Left lung (tissue), 10 donors: ENCODE measurements around the gene YDJC. TPM values are rescaled to one million over a fixed set of nuclear protein-coding genes. Genes with fewer than 3 reads are reported as not detected.

ENCODE experiments used
- ATAC-seq: fragments of 200-7000 bp; cut with Tn5 transposase; one replicate; pipeline ENCODE4 v1.9.1; 2020; ENCODE audit warnings: moderate library complexity
- DNase-seq, 4 donors: peaks; one replicate each; pipeline ENCODE4 v3.0.0-alpha.2; 2013 to 2020
- H3K27ac ChIP-seq, 2 donors: fragments of 200-600 bp; sonication (generic) in 1 of 2; one replicate each; pipeline versions ENCODE4 v1.5.0 to v1.8.0; 2020 to 2021
- H3K27me3 ChIP-seq, 2 donors: fragments of 200-600 bp; sonication (generic) in 1 of 2; one replicate each; pipeline versions ENCODE4 v1.5.0 to v1.8.0; 2020 to 2021
- H3K36me3 ChIP-seq, 2 donors: fragments of 200-600 bp; sonication (generic) in 1 of 2; one replicate each; pipeline versions ENCODE4 v1.5.0 to v1.8.0; 2020 to 2021
- H3K4me1 ChIP-seq, 2 donors: fragments of 200-600 bp; one replicate each; pipeline ENCODE4 v1.8.0; 2021
- H3K4me3 ChIP-seq, 2 donors: fragments of 200-600 bp; sonication (generic) in 1 of 2; one replicate each; pipeline versions ENCODE4 v1.5.0 to v1.8.0; 2020 to 2021; ENCODE audit warnings: mild to moderate bottlenecking in 1 of 2
- H3K9me3 ChIP-seq, 2 donors: fragments of 200-600 bp; sonication (generic) in 1 of 2; one replicate each; pipeline versions ENCODE4 v1.5.0 to v1.8.0; 2020 to 2021
- CTCF ChIP-seq, 2 donors: fragments of 200-600 bp; sonication (generic) in 1 of 2; IDR thresholded peaks; one replicate each; pipeline versions ENCODE4 v1.5.0 to v1.8.0; 2021; ENCODE audit warnings: antibody characterized with exemption in 2 of 2
- intact Hi-C, 2 donors: fragments of 100-400 bp; cut with DNase I; formaldehyde crosslinking; loops; one replicate each; pipeline versions ENCODE4 v1.11.2 to v1.14.2; 2022
- polyA plus RNA-seq, 6 donors: library from polyadenylated mRNA; unstranded; fragments of 120-200 nt; gene quantifications; one replicate each; pipeline ENCODE4 v1.2.1, GENCODE V29; 2013; ENCODE audit not compliant: insufficient read length in 6 of 6
- total RNA-seq, 2 donors: library from RNA; stranded (reverse); fragmentation: NEBNext Ultra II Directional; extraction: Animal tissue kit (Norgen Biotek cat#: 25700); gene quantifications; one replicate each; pipeline ENCODE4 v1.2.1, GENCODE V29; 2021
- donor health status: DM: no; HTN: yes; CAD: no.
- donor health status: DM: no; HTN: no; CAD: no.

The YDJC gene
- total and polyA plus RNA-seq, 8 donors: 6.2 to 17.2 (median 10.6) TPM

DNA sequence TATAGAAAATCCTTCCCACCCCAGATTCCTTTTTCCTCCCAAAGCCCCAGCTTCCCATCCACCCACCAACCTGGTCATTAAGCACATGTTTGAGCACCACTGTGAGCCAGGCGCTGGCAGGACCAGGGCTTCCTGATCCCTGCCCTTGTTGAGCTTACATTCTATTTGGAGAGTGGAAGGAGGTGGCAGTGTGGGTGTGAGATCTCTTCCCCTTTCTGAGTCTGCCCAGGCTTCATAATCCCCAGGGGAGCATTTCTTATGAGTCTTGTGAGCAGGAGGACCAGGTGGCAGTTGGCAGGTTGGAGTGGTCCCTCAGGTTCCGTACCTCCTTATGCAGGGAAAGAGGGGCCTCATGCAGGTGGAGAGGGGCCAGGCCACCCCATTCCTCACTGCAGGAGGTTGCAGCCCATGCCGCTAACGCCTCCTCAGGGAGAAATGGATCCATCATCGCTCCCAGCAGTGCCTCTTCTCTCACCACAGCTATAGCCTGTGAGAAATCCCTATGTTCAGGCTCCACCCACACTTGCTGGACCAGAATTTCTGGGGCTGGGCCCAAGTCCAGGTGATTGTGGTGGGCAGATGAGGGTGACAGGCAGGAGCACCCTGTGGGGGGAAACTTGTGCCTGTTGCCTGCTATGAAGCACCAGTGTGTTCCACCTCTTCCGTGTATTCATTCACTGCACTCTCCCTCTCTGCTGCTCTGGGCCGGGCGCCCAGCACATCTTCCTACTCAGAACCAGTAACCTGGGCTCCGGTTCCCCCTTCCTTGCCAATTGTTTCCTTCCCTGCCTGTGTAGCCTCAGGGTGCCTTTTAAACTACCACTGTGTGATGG is 38.8 kb downstream of the YDJC start:
- Histone ChIP-seq H3K4me3 (no peak overlapping the region), H3K36me3 (peaks cover 0 to 38% of the 10 kb centered on the region in 2 donors), H3K27me3 (no peaks in the 10 kb centered on the region), H3K27ac (peak overlapping the region in 1 of 2 donors; percentile 8), H3K9me3 (no peaks in the 10 kb centered on the region), H3K4me1 (peaks cover 14 to 61% of the 10 kb centered on the region in 2 donors)
- ATAC-seq (peak; percentile 4), DNase-seq (no peak)
- intact Hi-C loops: no loop called here
- TF ChIP-seq CTCF (IDR thresholded peaks at IDR 0.05): no peak

- intact Hi-C loops: no loop called here
These were observed 40.4 kb downstream of the YDJC start for GRCh38 chr22:21589396-21589795.

GRCh38 chr22:21587803-21588611 is 41.8 kb downstream of the YDJC start:
- Histone ChIP-seq H3K27ac (peak overlapping the region in 1 of 2 donors; percentile 4), H3K9me3 (no peaks in the 10 kb centered on the region), H3K27me3 (no peaks in the 10 kb centered on the region), H3K4me3 (no peak overlapping the region), H3K36me3 (peaks cover 0 to 8% of the 10 kb centered on the region in 2 donors), H3K4me1 (peaks cover 14 to 78% of the 10 kb centered on the region in 2 donors)
- ATAC-seq (peak; percentile 16), DNase-seq (no peak)
- no peak for TF ChIP-seq CTCF (IDR thresholded peaks at IDR 0.05)
- intact Hi-C loops: no loop called here

More at GRCh38 chr22:21589396-21589795, 40.4 kb downstream of the YDJC start:
- no peak overlapping the region for H3K27ac ChIP-seq
- ATAC-seq (no peak), DNase-seq (no peak)
- H3K36me3 ChIP-seq: peaks cover 0 to 22% of the 10 kb centered on the region in 2 donors
- H3K9me3 ChIP-seq: no peaks in the 10 kb centered on the region
- H3K27me3 ChIP-seq: no peaks in the 10 kb centered on the region
- peaks cover 14 to 72% of the 10 kb centered on the region in 2 donors for H3K4me1 ChIP-seq
- TF ChIP-seq CTCF (IDR thresholded peaks at IDR 0.05): no peak
- no peak overlapping the region for H3K4me3 ChIP-seq

- Histone ChIP-seq H3K36me3 (peaks cover 0 to 4% of the 10 kb centered on the region in 2 donors), H3K27ac (no peak overlapping the region), H3K9me3 (no peaks in the 10 kb centered on the region), H3K4me1 (peaks cover 8 to 70% of the 10 kb centered on the region in 2 donors), H3K27me3 (no peaks in the 10 kb centered on the region), H3K4me3 (no peak overlapping the region)
- ATAC-seq: no peak
- DNase-seq: no peak
- intact Hi-C loops: no loop called here
- no peak for TF ChIP-seq CTCF (IDR thresholded peaks at IDR 0.05)
These were observed 44.4 kb downstream of the YDJC start for GRCh38 chr22:21585389-21585788.
